Iris pigment epithelial cell (primary cell): ENCODE data around the gene FITM1.
A peak's percentile ranks its signal among the peaks of the same experiment; 100 is the strongest.

Source experiments
- DNase-seq: peaks from one replicate; pipeline ENCODE4 v3.0.0-alpha.2; 2011; ENCODE audit warnings: low read depth

The FITM1 gene

DNA sequence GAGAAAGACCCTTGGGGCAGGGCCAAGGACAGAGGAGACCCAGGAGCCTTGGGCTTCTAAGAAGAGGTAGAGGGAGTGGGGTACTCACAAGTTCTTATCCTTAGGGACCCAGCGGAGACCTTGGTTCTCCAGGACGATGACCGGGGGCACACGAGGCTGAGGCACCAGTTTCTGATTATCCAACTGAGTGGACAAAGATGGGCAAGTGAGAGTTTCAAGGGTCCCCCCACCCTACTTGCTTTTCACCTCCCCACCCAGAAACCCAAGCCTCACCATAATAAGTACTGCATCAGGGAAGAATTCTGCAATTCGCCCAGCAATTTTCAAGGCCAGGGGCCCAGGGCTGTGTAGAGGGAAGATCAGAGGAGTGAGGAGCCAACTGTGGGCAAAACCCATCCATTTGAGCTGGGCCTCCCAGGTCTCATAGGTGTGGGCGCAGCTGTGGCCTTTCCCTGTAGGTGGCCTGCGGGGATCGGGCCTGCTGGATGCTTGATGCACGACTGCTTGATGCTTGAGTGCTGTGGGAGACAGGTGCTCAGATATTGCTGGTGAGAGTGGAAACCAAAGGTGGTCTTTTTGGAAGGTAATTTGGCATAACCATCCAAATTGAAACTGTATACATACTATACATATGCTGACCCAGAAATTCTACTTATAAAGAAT lies 8.9 kb downstream of the FITM1 start:
- DNase-seq, result no peak

DNA sequence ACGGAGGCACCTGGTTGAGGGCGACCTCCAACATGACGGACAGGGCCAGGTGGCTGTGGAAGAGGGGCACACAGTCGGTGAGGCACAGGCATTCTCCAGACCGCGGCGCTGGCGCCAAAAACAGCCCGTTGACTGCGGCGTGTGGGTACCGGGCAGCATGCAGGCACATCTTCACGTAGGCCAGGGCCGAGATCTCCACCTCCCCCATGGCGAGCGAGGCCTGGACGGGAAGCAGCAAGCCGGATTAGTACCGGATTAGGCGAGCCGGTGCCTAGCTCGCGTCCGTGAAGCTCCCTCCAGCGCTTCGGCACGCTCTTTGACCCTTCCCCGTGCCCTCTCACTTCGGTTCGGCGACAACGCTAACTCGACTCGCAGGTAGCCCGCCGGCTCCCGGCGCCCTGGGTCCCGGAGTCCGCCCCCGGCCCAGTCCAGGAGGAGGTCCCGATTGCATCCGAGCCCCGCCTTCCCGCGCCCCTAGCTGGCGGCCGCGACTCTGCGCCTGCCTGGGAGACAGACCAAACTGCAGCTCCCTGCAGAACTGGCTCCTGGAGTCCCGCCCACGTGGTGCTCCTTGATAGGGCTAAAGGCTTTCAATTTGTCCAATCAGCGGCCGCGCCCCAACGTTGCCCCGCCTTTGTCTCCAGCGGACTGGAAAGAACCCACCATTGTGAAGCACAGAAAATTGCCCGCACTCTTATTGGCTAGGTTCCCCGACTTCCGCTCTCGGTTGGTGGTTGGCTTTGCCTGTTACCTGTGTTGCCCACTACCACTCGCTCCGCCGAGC lies 10.8 kb downstream of the FITM1 start, which contains the start of gene EMC9:
Gene EMC9, minus strand, starts transcription at position 495 of the 784 bp plus-strand sequence. Its CDS starts 287 bp downstream, at position 208.
- peak; percentile 100 for DNase-seq

DNA sequence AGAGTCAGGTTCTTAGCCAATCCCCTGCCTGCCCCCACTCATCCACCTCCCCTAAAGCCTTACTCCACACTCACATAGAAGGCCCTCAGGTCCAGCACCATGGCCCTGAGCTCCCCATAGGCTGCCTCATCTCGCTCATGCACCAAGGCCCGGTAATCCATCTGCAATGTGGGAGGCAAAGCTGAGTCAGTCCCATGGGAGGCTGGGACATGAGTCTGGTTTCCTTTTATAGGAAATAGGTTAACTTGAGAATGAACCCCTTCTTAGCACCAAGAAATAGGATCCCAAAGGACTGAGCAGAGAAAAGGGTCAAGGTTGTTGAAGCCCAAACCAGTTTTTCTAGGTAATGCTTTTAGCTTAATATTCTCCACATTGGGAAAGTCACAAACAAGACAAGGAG lies 13.1 kb downstream of the FITM1 start:
- DNase-seq, result peak; percentile 54

DNA sequence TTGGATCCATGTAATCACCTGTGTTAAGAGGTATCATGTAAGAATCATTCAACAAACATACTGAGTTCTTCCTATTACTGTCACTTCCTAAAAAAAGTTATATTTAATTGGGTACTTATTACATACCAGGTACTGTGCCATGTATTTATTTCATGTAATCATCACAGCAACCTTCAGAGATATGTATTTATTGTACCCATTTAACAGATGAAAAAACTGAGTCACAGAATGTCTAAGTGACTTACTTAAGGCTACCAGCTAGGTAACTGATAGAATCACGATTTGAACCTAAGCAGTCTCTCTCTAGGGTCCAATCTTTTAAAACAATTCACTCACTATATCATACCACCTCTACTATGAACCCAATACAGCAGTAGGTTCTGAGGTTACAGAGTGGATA lies 14.0 kb downstream of the FITM1 start:
- no peak for DNase-seq

DNA sequence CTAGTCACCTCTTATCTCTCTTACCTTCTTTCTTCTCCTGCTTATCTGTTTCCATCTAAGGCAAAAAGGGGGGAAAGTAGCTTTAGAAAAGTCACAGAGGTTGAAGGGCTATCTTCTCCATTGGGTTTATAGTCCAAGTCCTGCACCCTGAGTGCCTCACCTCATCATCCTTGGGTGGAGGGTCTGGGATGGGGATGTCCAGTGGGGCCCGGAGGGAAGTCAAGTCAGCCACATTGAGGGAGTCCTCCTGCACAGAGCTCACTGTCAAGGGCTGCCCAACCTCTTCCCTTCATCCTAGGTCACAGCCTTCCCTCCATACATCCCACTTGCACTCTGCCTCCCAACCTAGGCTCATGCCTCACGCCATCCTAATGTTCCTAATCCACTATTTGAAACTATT lies 14.8 kb downstream of the FITM1 start:
- DNase-seq, result no peak

DNA sequence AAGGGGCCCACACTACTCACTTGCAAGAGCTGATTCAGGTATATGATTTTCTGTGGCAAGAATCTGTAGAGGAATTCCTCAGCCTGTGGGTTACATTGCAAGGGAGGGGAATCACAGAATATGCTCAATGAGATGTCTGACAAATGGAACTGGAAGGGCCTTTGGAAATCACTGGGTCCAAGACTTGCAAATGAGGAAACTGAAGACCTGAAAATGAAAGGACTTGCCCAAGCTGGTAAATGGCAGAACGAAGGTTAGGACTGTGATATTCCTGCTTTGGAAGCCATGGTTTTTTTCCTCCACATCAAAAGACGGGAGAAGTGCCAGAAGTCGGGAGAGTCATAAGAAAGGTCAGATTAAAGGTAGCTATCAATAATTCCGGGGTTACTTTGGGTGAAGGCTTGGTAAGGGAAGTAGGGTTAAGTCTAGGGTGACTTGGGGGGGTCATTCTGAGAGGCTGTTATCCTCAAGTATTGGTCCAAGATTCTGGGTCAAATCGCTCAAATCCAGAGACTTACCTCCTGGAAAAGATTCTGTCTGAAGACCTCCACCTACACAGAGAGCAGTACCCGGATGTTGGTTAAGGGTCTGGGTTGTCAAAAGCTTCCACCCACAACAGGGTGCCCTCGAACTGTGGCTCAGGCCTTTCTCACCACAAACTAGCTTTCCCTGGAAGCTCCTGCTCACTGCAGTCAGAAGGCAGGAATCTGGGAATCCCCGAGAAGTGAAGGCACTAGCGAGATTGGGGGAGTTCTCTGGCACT lies 15.4 kb downstream of the FITM1 start:
- DNase-seq, result peak; percentile 44

DNA sequence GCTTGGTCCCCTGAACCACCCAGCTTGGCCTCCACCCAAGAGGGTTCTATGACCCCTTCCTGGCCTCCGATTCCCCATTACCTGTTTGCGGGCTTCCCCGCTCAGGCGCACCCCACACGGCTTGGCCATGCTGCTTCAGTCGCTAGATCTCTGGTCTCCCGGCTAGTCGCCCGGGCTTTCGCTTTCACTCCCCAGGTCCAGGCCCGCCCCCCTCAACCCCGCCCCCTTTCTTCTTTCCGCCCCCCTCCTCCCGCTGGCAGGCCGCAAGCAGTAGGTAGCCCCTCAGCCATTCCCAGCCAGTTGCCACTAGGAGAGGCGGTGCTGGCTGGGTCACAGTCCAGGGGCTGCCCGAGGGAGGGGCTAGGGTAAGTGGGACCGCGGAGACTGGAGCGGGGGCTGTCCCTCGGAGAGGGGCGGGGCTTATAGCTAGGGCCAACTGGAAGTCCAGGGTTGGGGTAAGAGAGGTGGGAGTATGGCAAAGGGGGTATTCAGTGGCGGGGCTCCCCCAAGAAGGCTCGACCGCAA lies 16.1 kb downstream of the FITM1 start, which contains the start of gene PSME2:
Gene PSME2, minus strand, starts transcription at position 158 of the 525 bp plus-strand sequence. Its CDS starts 29 bp downstream, at position 129.
- peak; percentile 97 for DNase-seq

DNA sequence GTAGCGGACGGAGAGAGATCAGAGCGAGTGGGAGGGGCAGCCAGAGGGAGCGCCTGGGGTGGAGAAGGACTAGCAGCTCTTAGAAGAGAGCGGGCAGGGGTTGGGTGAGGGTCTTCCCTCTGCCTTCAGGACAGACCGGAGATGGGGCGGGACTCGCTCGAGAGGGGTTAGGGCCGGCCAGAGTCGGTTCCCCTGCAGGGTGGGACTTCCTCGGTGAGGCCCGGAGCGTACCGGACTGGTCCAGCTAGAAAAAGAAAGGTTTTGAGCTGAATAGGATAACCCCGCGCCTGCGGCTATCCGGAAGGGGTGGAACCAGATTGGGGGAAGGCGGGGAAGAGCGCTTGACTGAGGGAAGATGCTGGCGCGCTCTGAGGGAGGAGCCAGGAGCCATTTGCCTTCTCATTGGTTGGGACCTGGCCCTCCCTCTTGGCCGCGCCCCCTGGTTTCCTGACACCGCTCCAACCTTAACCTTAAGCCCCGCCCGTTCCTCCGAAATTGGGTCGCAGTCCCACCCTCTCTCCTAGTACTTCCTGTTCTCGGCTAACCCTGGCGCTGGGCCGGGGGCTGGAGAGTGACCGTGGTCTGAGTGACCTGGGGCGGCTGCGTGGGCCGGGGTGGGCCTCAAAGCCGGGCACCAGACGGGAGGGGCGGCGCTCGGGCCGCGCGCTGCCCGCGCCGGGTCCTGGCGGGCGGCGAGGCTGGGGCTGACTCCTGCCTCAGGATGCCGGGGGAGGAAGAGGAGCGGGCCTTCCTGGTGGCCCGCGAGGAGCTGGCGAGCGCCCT lies 16.7 kb downstream of the FITM1 start, which contains the start of gene RNF31:
Gene RNF31, plus strand, starts transcription at position 521 of the 783 bp plus-strand sequence. Its CDS starts 201 bp downstream, at position 722.
- DNase-seq, result peak; percentile 99

DNA sequence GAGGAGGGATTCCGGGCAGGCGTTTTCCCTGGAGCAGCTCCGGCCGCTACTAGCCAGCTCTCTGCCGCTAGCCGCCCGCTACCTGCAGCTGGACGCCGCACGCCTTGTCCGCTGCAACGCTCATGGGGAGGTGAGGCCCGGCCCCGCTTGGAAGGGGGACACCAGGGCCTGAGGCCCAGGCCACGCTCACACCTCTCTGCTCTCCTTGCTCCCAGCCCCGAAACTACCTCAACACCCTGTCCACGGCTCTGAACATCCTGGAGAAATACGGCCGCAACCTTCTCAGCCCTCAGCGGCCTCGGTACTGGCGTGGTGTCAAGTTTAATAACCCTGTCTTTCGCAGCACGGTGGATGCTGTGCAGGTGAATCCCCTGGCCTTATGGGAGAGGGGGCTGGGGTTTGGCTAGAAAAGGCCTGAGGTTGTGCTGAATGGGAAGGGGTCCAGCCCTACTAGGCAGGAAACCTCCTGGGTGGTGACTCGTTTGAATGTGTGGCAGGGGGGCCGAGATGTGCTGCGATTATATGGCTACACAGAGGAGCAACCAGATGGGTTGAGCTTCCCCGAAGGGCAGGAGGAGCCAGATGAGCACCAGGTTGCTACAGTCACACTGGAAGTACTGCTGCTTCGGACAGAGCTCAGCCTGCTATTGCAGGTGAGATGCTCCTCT lies 17.4 kb downstream of the FITM1 start:
- peak; percentile 23 for DNase-seq

DNA sequence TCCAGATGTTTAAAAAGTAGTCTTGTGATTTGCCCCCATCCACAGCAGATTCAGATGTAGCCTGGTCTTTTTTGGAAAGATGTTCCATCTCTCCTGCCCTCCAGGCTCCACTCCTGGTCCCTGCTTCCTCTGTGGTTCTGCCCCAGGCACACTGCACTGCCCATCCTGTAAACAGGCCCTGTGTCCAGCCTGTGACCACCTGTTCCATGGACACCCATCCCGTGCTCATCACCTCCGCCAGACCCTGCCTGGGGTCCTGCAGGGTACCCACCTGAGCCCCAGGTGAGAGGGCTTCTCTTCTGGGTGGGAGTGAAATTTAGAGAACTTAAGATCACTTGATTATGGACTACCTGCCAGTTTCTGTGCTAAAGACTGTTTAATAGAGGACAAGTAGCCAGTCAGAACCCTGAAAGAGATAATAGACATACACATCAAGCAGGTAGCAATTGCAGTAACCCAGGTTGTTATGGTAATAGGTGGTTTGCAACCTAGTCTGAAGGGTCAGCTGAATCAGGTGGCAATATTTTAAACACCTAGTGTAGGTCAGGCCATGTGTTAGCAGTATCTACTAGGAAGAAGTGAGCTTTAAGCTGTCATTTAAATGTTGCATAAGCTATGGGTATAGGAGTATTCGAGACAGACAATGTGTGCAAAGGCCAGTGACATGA lies 19.0 kb downstream of the FITM1 start:
- DNase-seq, result no peak

DNA sequence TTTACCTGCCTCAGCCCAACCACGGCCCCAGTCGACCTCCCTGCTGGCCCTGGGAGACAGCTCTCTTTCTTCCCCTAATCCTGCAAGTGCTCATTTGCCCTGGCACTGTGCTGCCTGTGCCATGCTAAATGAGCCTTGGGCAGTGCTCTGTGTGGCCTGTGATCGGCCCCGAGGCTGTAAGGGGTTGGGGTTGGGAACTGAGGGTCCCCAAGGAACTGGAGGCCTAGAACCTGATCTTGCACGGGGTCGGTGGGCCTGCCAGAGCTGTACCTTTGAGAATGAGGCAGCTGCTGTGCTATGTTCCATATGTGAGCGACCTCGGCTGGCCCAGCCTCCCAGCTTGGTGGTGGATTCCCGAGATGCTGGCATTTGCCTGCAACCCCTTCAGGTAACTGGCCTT lies 19.6 kb downstream of the FITM1 start:
- no peak for DNase-seq

DNA sequence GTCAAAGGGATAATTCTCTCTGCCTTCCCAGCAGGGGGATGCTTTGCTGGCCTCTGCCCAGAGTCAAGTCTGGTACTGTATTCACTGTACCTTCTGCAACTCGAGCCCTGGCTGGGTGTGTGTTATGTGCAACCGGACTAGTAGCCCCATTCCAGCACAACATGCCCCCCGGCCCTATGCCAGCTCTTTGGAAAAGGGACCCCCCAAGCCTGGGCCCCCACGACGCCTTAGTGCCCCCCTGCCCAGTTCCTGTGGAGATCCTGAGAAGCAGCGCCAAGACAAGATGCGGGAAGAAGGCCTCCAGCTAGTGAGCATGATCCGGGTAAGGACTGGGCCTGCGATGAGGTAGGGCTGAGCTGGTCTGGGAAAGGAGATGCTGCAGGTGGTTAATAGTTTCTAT lies 20.1 kb downstream of the FITM1 start:
- no peak for DNase-seq

DNA sequence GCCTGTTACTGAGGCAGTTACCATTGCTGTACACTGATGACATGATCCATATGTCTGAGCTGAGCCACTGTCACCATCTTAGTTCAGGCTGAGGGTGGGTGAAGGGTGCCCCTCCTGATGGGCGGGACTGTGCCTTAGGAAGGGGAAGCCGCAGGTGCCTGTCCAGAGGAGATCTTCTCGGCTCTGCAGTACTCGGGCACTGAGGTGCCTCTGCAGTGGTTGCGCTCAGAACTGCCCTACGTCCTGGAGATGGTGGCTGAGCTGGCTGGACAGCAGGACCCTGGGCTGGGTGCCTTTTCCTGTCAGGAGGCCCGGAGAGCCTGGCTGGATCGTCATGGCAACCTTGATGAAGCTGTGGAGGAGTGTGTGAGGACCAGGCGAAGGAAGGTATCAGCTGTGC lies 20.5 kb downstream of the FITM1 start:
- DNase-seq, result no peak

DNA sequence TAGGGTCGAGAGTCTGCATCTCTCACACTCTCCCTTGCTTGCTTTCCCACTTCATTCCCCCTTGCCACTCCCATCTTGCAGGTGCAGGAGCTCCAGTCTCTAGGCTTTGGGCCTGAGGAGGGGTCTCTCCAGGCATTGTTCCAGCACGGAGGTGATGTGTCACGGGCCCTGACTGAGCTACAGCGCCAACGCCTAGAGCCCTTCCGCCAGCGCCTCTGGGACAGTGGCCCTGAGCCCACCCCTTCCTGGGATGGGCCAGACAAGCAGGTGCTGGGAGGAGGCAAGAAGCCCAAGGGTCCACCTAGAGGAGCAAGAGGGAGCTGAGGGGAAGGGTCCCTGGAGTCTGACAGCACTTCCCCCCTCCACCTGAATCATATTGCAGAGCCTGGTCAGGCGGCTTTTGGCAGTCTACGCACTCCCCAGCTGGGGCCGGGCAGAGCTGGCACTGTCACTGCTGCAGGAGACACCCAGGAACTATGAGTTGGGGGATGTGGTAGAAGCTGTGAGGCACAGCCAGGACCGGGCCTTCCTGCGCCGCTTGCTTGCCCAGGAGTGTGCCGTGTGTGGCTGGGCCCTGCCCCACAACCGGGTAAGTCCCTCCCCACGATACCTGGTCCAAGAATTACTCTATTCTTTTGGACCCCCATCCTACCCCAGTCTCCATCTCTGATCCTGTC lies 21.1 kb downstream of the FITM1 start:
- DNase-seq, result no peak

DNA sequence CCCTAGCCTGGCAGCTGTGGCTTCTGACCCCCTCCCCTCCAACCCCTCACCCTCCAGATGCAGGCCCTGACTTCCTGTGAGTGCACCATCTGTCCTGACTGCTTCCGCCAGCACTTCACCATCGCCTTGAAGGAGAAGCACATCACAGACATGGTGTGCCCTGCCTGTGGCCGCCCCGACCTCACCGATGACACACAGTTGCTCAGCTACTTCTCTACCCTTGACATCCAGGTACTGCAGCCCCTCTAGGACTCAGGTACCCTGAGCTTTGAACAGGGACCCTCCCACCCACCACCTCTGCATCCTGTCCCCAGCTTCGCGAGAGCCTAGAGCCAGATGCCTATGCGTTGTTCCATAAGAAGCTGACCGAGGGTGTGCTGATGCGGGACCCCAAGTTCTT lies 24.6 kb downstream of the FITM1 start:
- no peak for DNase-seq

DNA sequence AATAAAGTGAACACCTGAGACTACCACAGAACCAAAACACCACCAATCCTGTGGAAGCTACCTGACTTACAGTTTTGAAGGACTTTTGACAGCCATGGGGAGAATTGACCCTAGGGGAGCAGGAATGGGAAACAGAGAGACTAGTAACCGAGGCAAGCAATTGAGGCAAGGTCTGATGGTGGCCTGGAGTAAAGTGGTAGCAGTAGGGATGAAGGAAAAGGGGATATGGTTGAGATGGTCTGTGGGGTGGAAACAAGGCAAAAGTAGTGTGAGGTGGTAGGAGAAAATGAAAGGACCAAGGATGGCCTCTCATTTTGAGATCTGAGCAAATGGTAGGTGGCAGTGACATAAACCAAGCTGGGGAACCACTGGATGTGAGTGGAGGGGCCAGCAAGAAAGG lies 26.4 kb downstream of the FITM1 start:
- no peak for DNase-seq

DNA sequence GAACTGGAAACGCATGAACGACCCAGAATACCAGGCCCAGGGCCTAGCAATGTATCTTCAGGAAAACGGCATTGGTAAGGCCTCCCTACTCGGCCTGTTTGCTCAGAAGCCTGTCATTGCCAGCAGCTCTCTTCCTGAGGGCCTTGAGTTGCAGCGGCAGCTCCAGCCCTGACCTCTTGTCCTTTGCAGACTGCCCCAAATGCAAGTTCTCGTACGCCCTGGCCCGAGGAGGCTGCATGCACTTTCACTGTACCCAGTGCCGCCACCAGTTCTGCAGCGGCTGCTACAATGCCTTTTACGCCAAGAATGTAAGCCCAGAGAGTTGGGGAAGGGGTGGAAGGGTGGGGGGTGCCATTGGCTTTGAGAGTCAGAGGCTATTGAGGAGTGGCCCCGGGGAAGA lies 26.9 kb downstream of the FITM1 start:
- no peak for DNase-seq

DNA sequence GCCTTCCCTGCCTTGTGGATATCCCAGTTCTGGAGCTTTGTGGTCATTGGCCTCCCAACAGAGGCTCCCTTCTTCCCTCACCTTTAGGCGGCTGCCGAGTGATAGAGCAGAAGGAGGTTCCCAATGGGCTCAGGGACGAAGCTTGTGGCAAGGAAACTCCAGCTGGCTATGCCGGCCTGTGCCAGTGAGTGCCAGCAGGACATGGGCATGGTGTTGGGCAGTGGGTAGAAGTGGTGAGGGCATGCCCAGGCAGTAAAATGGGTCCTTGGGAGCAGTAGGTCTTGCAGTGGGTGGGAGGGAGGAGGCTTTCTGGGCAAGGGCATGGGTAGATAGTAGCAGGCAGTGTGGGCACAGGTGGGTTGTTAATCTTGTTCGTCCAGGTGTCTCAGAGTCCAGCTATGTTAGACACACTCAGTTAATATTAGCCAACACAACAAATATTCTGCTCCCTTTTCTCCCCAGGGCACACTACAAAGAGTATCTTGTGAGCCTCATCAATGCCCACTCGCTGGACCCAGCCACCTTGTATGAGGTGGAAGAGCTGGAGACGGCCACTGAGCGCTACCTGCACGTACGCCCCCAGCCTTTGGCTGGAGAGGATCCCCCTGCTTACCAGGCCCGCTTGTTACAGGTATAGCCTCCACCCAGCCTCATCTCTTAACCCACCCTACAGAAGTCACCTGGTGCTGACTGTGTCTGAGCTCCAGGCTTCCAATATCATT lies 29.5 kb downstream of the FITM1 start:
- DNase-seq, result no peak

DNA sequence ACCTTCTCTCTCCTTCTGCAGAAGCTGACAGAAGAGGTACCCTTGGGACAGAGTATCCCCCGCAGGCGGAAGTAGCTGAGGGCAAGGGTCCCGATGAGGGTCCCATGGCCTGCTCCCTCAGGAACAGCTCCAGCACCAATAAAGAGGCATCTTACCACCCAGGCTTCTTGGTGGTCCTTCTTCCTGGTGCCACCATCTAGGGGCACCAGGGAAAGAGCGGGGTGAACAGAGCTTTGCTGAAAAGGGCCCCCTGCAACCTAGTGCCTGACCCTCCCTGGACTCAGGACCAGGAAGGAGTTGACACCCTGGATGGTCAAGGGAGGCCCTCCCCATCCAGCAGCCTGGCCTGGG lies 30.0 kb downstream of the FITM1 start:
- no peak for DNase-seq
